RWPE2 (cell line): ENCODE results near the gene FBLIM1.
A peak's percentile ranks its signal among the peaks of the same experiment; 100 is the strongest.

Experiments
- ATAC-seq: fragments of 200-7000 bp; cut with Tn5 transposase; 3 replicates; pipeline ENCODE4 v1.9.1; 2021; ENCODE audit warnings: low read depth
- DNase-seq: peaks from one replicate; pipeline ENCODE4 v3.0.0-alpha.2; 2020; ENCODE audit warnings: low spot score
- H3K27ac ChIP-seq: fragments of 450-650 bp; 2 replicates; pipeline ENCODE4 v1.5.1; 2017; ENCODE audit warnings: mild to moderate bottlenecking; ENCODE audit not compliant: poor library complexity, severe bottlenecking
- H3K27me3 ChIP-seq: fragments of 250-450 bp; sonication (Bioruptor Pico); 2 replicates; pipeline ENCODE4 v1.5.1; 2021; ENCODE audit warnings: mild to moderate bottlenecking, moderate library complexity; ENCODE audit not compliant: insufficient read depth, poor library complexity, severe bottlenecking
- H3K36me3 ChIP-seq: fragments of 250-450 bp; sonication (Bioruptor Pico); 2 replicates; pipeline ENCODE4 v1.5.1; 2020; ENCODE audit warnings: low read depth, mild to moderate bottlenecking, moderate library complexity
- H3K4me1 ChIP-seq: fragments of 250-450 bp; sonication (Bioruptor Pico); 2 replicates; pipeline ENCODE4 v1.5.1; 2021; ENCODE audit warnings: mild to moderate bottlenecking, moderate library complexity; ENCODE audit not compliant: insufficient read depth, poor library complexity, severe bottlenecking
- H3K4me3 ChIP-seq: fragments of 250-450 bp; sonication (Bioruptor Pico); 2 replicates; pipeline ENCODE4 v1.5.1; 2021; ENCODE audit warnings: mild to moderate bottlenecking, moderate library complexity; ENCODE audit not compliant: severe bottlenecking
- H3K9me3 ChIP-seq: fragments of 250-450 bp; sonication (Bioruptor Pico); 2 replicates; pipeline ENCODE4 v1.5.1; 2021; ENCODE audit warnings: mild to moderate bottlenecking, moderate library complexity; ENCODE audit not compliant: severe bottlenecking
- CTCF ChIP-seq: fragments of 450-650 bp; IDR thresholded peaks from one replicate; pipeline ENCODE4 v1.5.1; 2017; ENCODE audit warnings: mild to moderate bottlenecking, moderate library complexity; ENCODE audit not compliant: poor library complexity, severe bottlenecking

FBLIM1 gene

GRCh38 chr1:15796086-15796462, 37.5 kb downstream of the FBLIM1 start:
- peak overlapping the region; percentile 100 for H3K27ac ChIP-seq
- DNase-seq: no peak
- H3K27me3 ChIP-seq: no peaks in the 10 kb centered on the region
- no peak for ATAC-seq
- H3K9me3 ChIP-seq: no peaks in the 10 kb centered on the region
- TF ChIP-seq CTCF: no peak
- H3K36me3 ChIP-seq: no peaks in the 10 kb centered on the region
- peaks cover 58% of the 10 kb centered on the region for H3K4me1 ChIP-seq
- H3K4me3 ChIP-seq: no peak overlapping the region

- H3K36me3 ChIP-seq: no peaks in the 10 kb centered on the region
- peak overlapping the region; percentile 100 for H3K27ac ChIP-seq
- no peak for DNase-seq
- no peak overlapping the region for H3K4me3 ChIP-seq
- no peaks in the 10 kb centered on the region for H3K9me3 ChIP-seq
- peaks cover 69% of the 10 kb centered on the region for H3K4me1 ChIP-seq
- TF ChIP-seq CTCF: no peak
- H3K27me3 ChIP-seq: no peaks in the 10 kb centered on the region
- no peak for ATAC-seq
Measured at GRCh38 chr1:15797614-15798390, 39.2 kb downstream of the FBLIM1 start.

GRCh38 chr1:15799004-15799867, 40.6 kb downstream of the FBLIM1 start:
- no peaks in the 10 kb centered on the region for H3K9me3 ChIP-seq
- peak overlapping the region; percentile 0 for H3K4me3 ChIP-seq
- H3K36me3 ChIP-seq: no peaks in the 10 kb centered on the region
- H3K27me3 ChIP-seq: no peaks in the 10 kb centered on the region
- DNase-seq (peak; percentile 99), ATAC-seq (peak; percentile 45)
- TF ChIP-seq CTCF: no peak
- peak overlapping the region; percentile 100 for H3K27ac ChIP-seq
- peaks cover 65% of the 10 kb centered on the region for H3K4me1 ChIP-seq

- Histone ChIP-seq H3K9me3 (no peaks in the 10 kb centered on the region), H3K4me1 (peaks cover 60% of the 10 kb centered on the region), H3K36me3 (no peaks in the 10 kb centered on the region), H3K27ac (peak overlapping the region; percentile 100), H3K27me3 (no peaks in the 10 kb centered on the region), H3K4me3 (peak overlapping the region; percentile 0)
- DNase-seq (peak; percentile 96), ATAC-seq (peak; percentile 61)
- no peak for TF ChIP-seq CTCF
Measured at GRCh38 chr1:15799928-15800835, 41.6 kb downstream of the FBLIM1 start.
